HepG2 (cell line): ENCODE measurements around the gene GNAL. TPM values are rescaled to one million over a fixed set of nuclear protein-coding genes. Genes with fewer than 3 reads are reported as not detected.

Experiments used
- BCL3 ChIP-seq: sonication (generic); formaldehyde crosslinking; IDR thresholded peaks from 2 replicates; pipeline ENCODE4 v1.5.1; 2020; ENCODE audit warnings: mild to moderate bottlenecking, missing genetic modification reagents, moderate library complexity
- ELK4 ChIP-seq: sonication (generic); formaldehyde crosslinking; IDR thresholded peaks from 2 replicates; pipeline ENCODE4 v1.9.0; 2021; ENCODE audit warnings: missing genetic modification reagents, borderline replicate concordance
- HNF1B ChIP-seq: sonication (generic); formaldehyde crosslinking; IDR thresholded peaks from 2 replicates; pipeline ENCODE4 v1.5.1; 2020; ENCODE audit warnings: mild to moderate bottlenecking, moderate library complexity, missing genetic modification reagents
- KAT8 ChIP-seq: IDR thresholded peaks from 2 replicates; pipeline ENCODE4 v1.6.1; 2016; ENCODE audit warnings: missing genetic modification reagents, missing compliant biosample characterization
- KMT2A ChIP-seq: sonication (generic); formaldehyde crosslinking; IDR thresholded peaks from 2 replicates; pipeline ENCODE4 v1.4.0; 2020; ENCODE audit warnings: missing genetic modification reagents
- PTBP1 ChIP-seq: fragments of 200-400 bp; formaldehyde crosslinking; IDR thresholded peaks from 2 replicates; pipeline ENCODE4 v1.6.1; 2018; ENCODE audit warnings: low read length, low read depth; ENCODE audit not compliant: poor library complexity, severe bottlenecking
- ZBTB21 ChIP-seq: sonication (generic); formaldehyde crosslinking; IDR thresholded peaks from 2 replicates; pipeline ENCODE4 v1.4.0; 2020; ENCODE audit warnings: missing genetic modification reagents
- ZBTB40 ChIP-seq, 2 experiments: fragments of 450-650 bp in 1 of 2; sonication (generic) in 1 of 2; formaldehyde crosslinking in 1 of 2; IDR thresholded peaks; 2 replicates each; pipeline versions ENCODE4 v1.6.1 to v1.8.0; 2016 to 2022; ENCODE audit warnings: antibody characterized with exemption in 1 of 2, mild to moderate bottlenecking in 1 of 2, missing genetic modification reagents in 1 of 2
- ZNF138 ChIP-seq: sonication (generic); formaldehyde crosslinking; IDR thresholded peaks from 2 replicates; pipeline ENCODE4 v1.5.0; 2020; ENCODE audit warnings: mild to moderate bottlenecking, low read depth, missing genetic modification reagents
- ZNF256 ChIP-seq: sonication (generic); formaldehyde crosslinking; conservative IDR thresholded peaks from 2 replicates; pipeline ENCODE4 v1.4.0; 2020; ENCODE audit warnings: missing genetic modification reagents
- ZNF441 ChIP-seq: sonication (generic); formaldehyde crosslinking; IDR thresholded peaks from 2 replicates; pipeline ENCODE4 v1.7.0; 2021; ENCODE audit warnings: missing genetic modification reagents, borderline replicate concordance
- ZNF879 ChIP-seq: sonication (generic); formaldehyde crosslinking; IDR thresholded peaks from 2 replicates; pipeline ENCODE4 v1.8.1; 2023; ENCODE audit warnings: missing genetic modification reagents
- ZSCAN12 ChIP-seq: sonication (generic); formaldehyde crosslinking; IDR thresholded peaks from 2 replicates; pipeline ENCODE4 v1.9.0; 2021; ENCODE audit warnings: mild to moderate bottlenecking, missing genetic modification reagents
- polyA plus RNA-seq, 8 experiments: library from polyadenylated mRNA; depleted of rRNA in 3 of 8; stranded (reverse) in 7 of 8; unstranded in 1 of 8; fragments of >200 nt; fragmentation: Illumina TruSeq in 4 of 8; extraction: Trizol in 4 of 8; gene quantifications; 2 replicates each; pipeline versions ENCODE4 v1.2.1 to v1.2.3, GENCODE V29; 2011 to 2016; ENCODE audit warnings: low read depth in 4 of 8, missing spikeins in 1 of 8, mixed read lengths in 1 of 8; ENCODE audit not compliant: insufficient read depth in 1 of 8
- total RNA-seq, 5 experiments: library from RNA; depleted of rRNA; stranded (reverse); fragments of >200 nt; fragmentation: Illumina TruSeq; extraction: Trizol; gene quantifications; 2 replicates each; pipeline ENCODE4 v1.2.3, GENCODE V29; 2016; ENCODE audit warnings: low read depth in 1 of 5

GNAL gene
- total and polyA plus RNA-seq, 2 of the 13 experiments (the other 11 are each of a cell fraction or from before 2014, with no cell fraction given) = 0.87 to 1.4 TPM

- TF ChIP-seq ZBTB40 (IDR thresholded peaks at IDR 0.05) (no peak), ZBTB40 (CRISPR knock-in tag; IDR thresholded peaks at IDR 0.05) (peak; percentile 74), ZNF256 (CRISPR knock-in tag) (0 out of 2 replicates have a peak, but pooled peaks have one; percentile 36), ZNF879 (CRISPR knock-in tag) (peak; percentile 64; the same call in 1 of the 2 replicates), HNF1B (CRISPR knock-in tag) (no peak), PTBP1 (peak; percentile 26), BCL3 (CRISPR knock-in tag) (peak; percentile 20; the same call in 1 of the 2 replicates), ZNF441 (peak; percentile 61; the same call in 1 of the 2 replicates), KAT8 (CRISPR knock-in tag) (peak; percentile 85), KMT2A (peak; percentile 78; the same call in 1 of the 2 replicates), ZNF138 (CRISPR knock-in tag) (peak; percentile 20; the same call in 1 of the 2 replicates), ZBTB21 (no peak), ZSCAN12 (CRISPR knock-in tag) (no peak), ELK4 (peak; percentile 20; the same call in 1 of the 2 replicates)
Observed at GRCh38 chr18:11908182-11909060, 219.4 kb downstream of the GNAL start, which contains the start of gene MPPE1 (continued).
